WERI-Rb-1 (cell line): ENCODE data around the gene SLFN5.

Source experiments
- DNase-seq: peaks from one replicate; pipeline ENCODE4 v3.0.0-alpha.2; 2020
- H3K27ac ChIP-seq: fragments of 250-450 bp; sonication (Bioruptor Pico); 2 replicates; pipeline ENCODE4 v1.5.1; 2020; ENCODE audit warnings: mild to moderate bottlenecking, moderate library complexity
- H3K27me3 ChIP-seq: fragments of 250-450 bp; sonication (Bioruptor Pico); 2 replicates; pipeline ENCODE4 v1.5.1; 2021; ENCODE audit warnings: mild to moderate bottlenecking, low read depth, moderate library complexity; ENCODE audit not compliant: insufficient read depth, severe bottlenecking
- H3K36me3 ChIP-seq: fragments of 250-450 bp; sonication (Bioruptor Pico); 2 replicates; pipeline ENCODE4 v1.5.1; 2020; ENCODE audit warnings: mild to moderate bottlenecking, moderate library complexity
- H3K4me3 ChIP-seq: 2 replicates; pipeline ENCODE4 v1.5.1; 2011; ENCODE audit warnings: low read depth, mild to moderate bottlenecking, control low read depth, low read length
- H3K9me3 ChIP-seq: fragments of 250-450 bp; sonication (Bioruptor Pico); 2 replicates; pipeline ENCODE4 v1.5.1; 2021; ENCODE audit warnings: mild to moderate bottlenecking, moderate library complexity; ENCODE audit not compliant: severe bottlenecking
- CTCF ChIP-seq: IDR thresholded peaks from 2 replicates; pipeline ENCODE4 v1.5.1; 2011; ENCODE audit warnings: low read depth, mild to moderate bottlenecking, control low read depth, inconsistent platforms, low read length

The SLFN5 gene

DNA sequence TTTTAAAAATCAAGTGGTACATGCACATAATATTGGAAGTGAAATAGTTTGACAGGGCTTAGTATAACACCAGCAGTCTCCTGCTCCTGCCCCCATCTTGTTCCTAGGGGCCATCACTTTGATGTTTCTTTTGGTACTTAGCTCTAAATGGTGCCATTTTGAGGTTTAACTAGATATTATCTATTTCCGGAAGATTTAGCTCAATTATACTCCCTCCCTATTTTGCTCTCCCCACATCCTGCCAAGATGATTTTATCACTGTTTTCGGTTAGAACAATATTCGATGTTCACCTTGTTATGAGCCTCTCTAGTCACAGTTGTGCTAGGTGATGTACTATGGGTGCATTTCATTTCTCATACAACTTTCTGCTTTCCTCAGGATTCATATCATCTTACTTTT is 28.7 kb upstream of the SLFN5 start:
- DNase-seq: no peak
- Histone ChIP-seq H3K36me3 (no peaks in the 10 kb centered on the region), H3K27ac (no peak overlapping the region), H3K27me3 (peaks cover 84% of the 10 kb centered on the region), H3K9me3 (no peaks in the 10 kb centered on the region), H3K4me3 (no peak overlapping the region)
- no peak for TF ChIP-seq CTCF

DNA sequence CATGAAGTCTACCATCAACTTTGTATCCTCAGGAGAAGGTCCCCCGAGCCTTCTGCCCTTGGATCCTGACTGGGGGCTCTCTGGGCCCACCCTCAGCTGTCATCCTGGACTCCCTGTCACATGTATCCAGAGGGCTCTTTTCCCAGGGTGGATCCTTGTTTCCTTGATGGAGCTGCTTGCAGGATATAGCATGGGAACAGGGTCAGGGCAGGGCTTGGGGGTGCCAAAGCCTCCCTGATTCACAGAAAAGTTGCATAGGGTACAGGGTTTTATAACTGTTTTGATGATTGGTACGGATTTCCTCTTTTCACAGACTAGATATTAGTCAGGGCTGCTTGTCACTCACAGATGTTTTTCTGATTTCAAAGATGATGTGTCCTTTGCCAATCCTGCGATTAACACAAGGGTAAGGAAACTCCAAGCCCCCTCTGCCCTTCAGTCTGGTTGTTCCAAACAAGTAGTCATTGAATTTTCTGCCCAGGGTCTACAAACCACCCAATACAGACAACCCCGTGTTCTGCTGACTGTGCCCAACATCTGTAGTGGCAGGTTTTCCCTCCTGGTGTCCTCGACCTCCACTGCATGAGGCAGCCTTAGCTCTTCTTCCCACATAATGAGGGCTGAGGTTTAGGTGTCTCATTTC is 28.1 kb upstream of the SLFN5 start:
- TF ChIP-seq CTCF: no peak
- Histone ChIP-seq H3K27me3 (peaks cover 87% of the 10 kb centered on the region), H3K9me3 (no peaks in the 10 kb centered on the region), H3K4me3 (no peak overlapping the region), H3K27ac (no peak overlapping the region), H3K36me3 (no peaks in the 10 kb centered on the region)
- no peak for DNase-seq

DNA sequence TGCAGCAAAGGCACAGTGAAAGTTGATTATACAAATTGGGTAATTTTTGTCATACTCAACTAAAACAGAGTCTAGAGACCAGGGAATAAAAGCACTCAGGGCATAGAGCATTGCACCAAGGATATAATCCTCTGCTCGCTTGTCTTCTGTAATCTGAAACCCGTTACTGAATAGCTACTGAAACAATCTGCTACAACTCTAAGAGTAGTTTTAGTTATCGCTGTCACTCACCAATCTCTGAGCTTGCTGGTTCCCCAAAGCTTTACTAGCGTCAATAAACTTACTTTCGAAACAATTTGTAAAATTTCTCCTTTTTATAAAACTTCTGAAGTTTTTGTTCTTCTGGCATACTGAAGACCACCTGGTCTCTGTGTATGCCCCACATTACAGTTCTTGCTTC is 25.8 kb upstream of the SLFN5 start:
- H3K27me3 ChIP-seq: peaks cover 83% of the 10 kb centered on the region
- H3K27ac ChIP-seq: no peak overlapping the region
- H3K9me3 ChIP-seq: no peaks in the 10 kb centered on the region
- no peak for TF ChIP-seq CTCF
- no peaks in the 10 kb centered on the region for H3K36me3 ChIP-seq
- no peak for DNase-seq
- H3K4me3 ChIP-seq: no peak overlapping the region

- no peak for TF ChIP-seq CTCF
- DNase-seq: no peak
- H3K9me3 ChIP-seq: no peaks in the 10 kb centered on the region
- H3K36me3 ChIP-seq: no peaks in the 10 kb centered on the region
- H3K27me3 ChIP-seq: peaks cover 68% of the 10 kb centered on the region
- no peak overlapping the region for H3K27ac ChIP-seq
- H3K4me3 ChIP-seq: no peak overlapping the region
Measured at GRCh38 chr17:35218915-35219314, 24.0 kb upstream of the SLFN5 start.

DNA sequence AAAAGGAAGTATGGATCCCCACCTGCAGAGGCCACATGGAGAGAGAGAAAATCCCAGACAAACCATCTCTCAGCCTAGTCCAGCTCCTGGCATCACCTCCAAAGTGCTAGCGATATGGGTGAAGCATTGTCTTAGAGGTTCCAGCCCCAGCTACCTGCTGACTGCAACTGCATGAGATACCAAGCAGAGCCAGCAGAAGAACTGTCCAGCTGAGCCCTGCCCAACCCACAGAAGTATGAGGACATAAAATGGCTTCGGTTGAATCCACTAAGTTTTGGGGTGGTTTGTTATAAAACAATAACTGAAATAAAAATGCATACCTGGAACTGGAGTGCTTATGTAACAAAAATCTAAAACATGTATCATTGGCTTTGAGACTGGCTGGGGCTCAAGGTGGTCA is 20.4 kb upstream of the SLFN5 start:
- Histone ChIP-seq H3K27ac (no peak overlapping the region), H3K9me3 (peaks cover 2% of the 10 kb centered on the region), H3K4me3 (no peak overlapping the region), H3K36me3 (no peaks in the 10 kb centered on the region), H3K27me3 (peaks cover 63% of the 10 kb centered on the region)
- DNase-seq: no peak
- TF ChIP-seq CTCF: no peak

DNA sequence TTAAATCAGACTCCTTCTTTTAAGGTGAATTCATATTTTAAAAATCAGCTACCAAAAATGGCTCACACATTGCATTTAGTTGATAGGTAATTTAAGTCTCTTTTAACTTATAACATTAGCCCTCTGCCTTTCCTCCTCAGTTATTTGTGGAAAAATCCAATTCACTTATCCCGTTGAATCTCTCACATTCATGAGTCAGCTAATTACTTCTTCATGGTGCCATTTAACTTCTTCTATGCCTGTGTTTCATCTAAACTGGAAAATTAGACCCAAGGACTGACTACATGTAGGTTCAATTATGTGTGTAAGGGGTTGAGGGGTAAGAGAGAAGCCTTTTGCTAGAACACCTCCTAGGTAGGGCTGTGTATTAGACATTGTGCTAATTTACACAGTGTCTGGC is 18.4 kb upstream of the SLFN5 start:
- peaks cover 65% of the 10 kb centered on the region for H3K27me3 ChIP-seq
- H3K36me3 ChIP-seq: no peaks in the 10 kb centered on the region
- DNase-seq: no peak
- H3K27ac ChIP-seq: no peak overlapping the region
- peaks cover 2% of the 10 kb centered on the region for H3K9me3 ChIP-seq
- H3K4me3 ChIP-seq: no peak overlapping the region
- no peak for TF ChIP-seq CTCF
